ENCODE data around the gene CNOT10.
A peak's percentile ranks its signal among the peaks of the same experiment; 100 is the strongest.
"Not testable (repeated sequence)": the region's sequence is repeated elsewhere in the genome, so short reads cannot be mapped to it uniquely, and the experiment has no call there.

The CNOT10 gene

DNA sequence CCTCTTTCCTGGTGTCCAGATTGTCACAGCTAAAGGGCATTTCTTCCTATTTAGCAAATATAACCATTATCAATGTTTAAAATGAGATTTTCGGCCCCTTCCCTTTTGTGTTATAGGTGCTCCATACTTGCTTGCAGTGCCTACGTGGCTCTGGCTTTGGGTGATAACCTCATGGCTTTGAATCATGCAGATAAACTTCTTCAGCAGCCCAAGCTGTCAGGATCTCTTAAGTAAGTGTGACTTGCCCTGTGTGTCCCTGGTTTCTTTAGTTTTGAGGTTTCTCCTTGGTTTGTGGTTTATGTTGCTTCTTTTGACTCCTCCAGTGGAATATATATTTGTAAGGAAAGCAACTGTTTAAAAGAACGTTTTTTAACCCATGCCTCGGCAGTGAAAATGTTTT lies 74.4 kb downstream of the CNOT10 start:
- no peak for DNase-seq

GRCh38 chr3:32764481-32764880 lies 79.5 kb downstream of the CNOT10 start:
- DNase-seq: no peak

GRCh38 chr3:32778389-32778788 lies 93.4 kb downstream of the CNOT10 start:
- DNase-seq: no peak

- no peak for DNase-seq
These were observed 95.2 kb downstream of the CNOT10 start for GRCh38 chr3:32780071-32780734.

GRCh38 chr3:32780735-32781210 lies 95.8 kb downstream of the CNOT10 start:
- peak; percentile 14 for DNase-seq

GRCh38 chr3:32781211-32781968 lies 96.4 kb downstream of the CNOT10 start:
- peak; percentile 64 for DNase-seq

GRCh38 chr3:32781969-32782270 lies 96.9 kb downstream of the CNOT10 start:
- not testable (repeated sequence) for DNase-seq

DNA sequence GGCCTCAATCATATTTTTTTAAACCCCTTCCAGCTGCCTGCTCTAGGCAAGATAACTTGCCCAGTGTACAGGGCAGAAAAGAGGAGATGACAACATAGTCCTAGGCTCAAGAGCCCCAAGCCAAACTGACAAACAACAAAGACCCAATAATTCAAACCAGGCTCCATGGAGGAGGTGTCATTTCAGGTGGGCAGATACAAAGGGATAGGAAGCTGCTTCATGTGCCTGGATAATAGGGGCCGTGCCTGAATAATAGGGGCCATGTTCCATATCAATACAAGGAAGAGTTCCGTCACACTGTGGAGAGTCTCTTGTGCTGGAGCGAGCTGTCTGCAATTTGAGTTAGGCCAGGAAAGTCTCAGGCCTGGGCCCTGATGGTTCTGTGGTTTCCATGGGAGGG lies 97.4 kb downstream of the CNOT10 start:
- no peak for DNase-seq

DNA sequence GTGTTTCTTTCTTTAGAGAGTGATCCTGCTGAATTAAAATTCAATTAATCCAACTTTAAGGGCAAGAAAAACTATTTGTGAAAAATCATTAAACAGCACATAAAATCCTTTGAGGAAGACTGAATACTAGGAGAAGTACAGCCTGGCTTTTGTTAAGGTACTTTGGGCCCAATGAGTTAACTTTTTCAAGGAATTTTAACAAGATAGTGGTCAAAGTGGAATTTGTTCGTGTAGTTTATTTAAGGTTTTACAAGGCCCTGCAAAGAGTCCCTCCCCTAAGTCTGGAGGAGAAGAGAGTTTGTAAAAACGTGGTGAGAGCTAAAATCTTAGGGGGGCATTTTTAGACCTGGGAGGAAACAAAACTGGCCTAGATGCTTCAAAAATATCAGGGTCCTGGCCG lies 106.8 kb downstream of the CNOT10 start:
- no peak for DNase-seq

- DNase-seq: no peak
These were observed 109.7 kb downstream of the CNOT10 start for GRCh38 chr3:32794487-32795308.

GRCh38 chr3:32796384-32796950 lies 111.5 kb downstream of the CNOT10 start:
- DNase-seq: not testable (repeated sequence)

DNA sequence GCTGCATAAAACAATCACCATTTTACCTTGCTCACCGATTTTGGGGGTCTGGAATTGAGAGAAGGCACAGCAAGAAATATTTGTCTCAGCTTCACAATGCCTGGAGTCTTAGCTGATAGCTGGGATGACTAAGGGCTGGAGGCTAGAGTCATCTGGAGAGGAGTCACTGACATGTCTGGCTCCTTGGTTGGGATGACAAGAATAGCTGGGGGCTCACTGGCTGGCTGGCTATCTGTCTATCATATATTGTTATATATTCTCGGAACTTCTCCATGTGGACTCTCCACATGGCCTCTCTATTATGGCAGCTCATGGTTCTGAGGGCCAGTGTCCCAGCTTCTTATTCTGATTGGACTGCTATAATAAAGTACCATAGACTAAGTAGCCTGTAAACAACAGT lies 112.8 kb downstream of the CNOT10 start:
- DNase-seq: no peak

DNA sequence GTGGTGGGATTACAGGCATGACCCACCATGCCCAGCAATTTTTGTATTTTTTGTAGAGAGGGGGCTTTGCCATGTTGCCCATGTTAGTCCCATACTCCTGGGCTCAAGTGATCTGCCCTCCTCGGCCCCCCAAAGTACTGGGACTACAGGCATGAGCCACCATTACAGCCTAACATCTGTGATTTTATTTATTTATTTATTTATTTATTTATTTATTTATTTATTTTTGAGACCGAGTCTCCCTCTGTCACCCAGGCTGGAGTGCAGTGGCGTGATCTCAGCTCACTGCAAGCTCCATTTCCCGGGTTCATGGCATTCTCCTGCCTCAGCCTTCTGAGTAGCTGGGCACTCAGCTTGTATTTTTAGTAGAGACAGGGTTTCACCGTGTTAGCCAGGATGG lies 116.5 kb downstream of the CNOT10 start:
- DNase-seq: not testable (repeated sequence)

- no peak for DNase-seq
These were observed 128.2 kb downstream of the CNOT10 start for GRCh38 chr3:32813180-32813579.

DNA sequence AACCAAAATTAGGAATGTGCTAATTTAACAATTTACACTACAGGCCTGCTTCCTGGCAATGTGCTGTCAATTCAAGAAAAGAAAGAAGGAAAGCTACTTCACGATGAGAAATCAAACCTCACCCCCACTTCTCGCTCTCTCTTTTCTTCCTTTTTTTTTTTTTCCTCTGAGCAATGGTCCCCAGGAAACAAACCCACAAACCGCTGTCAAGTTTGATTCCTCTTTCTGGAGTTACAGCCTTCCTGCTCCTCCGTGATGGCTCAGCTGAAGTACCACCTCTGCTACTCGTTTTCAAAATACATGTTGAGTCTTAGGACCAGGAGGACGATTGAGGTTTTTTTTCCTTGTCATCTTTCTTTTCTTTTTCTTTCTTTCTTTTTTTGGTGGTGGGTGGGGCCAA lies 129.4 kb downstream of the CNOT10 start:
- DNase-seq: no peak

- no peak for DNase-seq
These were observed 131.0 kb downstream of the CNOT10 start for GRCh38 chr3:32815841-32816438.

GRCh38 chr3:32816439-32817256 lies 131.7 kb downstream of the CNOT10 start:
- no peak for DNase-seq

- DNase-seq: no peak
These were observed 132.2 kb downstream of the CNOT10 start for GRCh38 chr3:32817257-32817557.

DNA sequence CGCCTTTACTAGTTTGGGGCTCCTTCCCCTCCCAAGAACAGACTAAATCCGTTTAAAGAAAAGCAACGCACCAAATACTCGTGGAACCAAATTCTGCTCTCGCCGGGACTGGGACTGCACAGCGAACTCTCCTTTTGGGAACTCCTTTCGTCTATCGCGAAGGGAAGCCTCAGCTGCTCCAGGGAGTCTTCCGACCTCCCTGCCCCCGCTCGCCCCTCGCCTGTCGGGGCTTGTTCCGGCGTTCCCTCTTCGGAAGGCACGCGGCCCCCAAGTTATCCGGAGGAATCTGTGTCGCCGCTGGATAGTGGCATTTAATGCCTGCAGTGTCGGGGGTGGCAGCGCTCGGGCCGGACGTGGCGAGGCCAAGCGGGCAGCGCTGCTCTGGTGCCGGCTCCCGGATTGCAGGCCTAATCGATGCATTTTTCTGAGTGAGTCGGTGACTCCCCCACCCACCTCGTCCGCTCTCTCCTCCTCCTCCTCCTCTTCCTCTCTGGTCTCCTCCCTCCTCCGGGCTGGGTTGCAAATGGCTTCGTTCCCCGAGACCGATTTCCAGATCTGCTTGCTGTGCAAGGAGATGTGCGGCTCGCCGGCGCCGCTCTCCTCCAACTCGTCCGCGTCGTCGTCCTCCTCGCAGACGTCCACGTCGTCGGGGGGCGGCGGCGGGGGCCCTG lies 132.7 kb downstream of the CNOT10 start, which contains the start of gene TRIM71:
TSS of gene TRIM71 (plus strand) at position 440 of the 671 bp plus-strand sequence. CDS start at position 524, 84 bp downstream.
- no peak for DNase-seq

- DNase-seq: no peak
These were observed 133.4 kb downstream of the CNOT10 start for GRCh38 chr3:32818229-32818969.
